Astrocyte of the spinal cord (primary cell): ENCODE data around the gene TRHDE.
A peak's percentile ranks its signal among the peaks of the same experiment; 100 is the strongest.

Experiments used
- DNase-seq: peaks from one replicate; pipeline ENCODE4 v3.0.0; 2011; ENCODE audit warnings: low read depth, low spot score
- H3K4me3 ChIP-seq: 2 replicates; pipeline ENCODE4 v1.5.1; 2011; ENCODE audit warnings: low read depth, mild to moderate bottlenecking, low read length, moderate library complexity
- CTCF ChIP-seq: IDR thresholded peaks from 2 replicates; pipeline ENCODE4 v1.5.1; 2012; ENCODE audit warnings: low read depth, mild to moderate bottlenecking, low read length, inconsistent platforms
- in situ Hi-C: cut with HindIII; loops from 2 replicates; pipeline ENCODE4 v1.10.0; 2017; ENCODE audit warnings: low sequenced_read_pairs

The TRHDE gene

GRCh38 chr12:72318341-72318740 lies 46.2 kb downstream of the TRHDE start:
- in situ Hi-C loops: no loop called here
- no peak for DNase-seq
- TF ChIP-seq CTCF: no peak
- H3K4me3 ChIP-seq: no peak overlapping the region

DNA sequence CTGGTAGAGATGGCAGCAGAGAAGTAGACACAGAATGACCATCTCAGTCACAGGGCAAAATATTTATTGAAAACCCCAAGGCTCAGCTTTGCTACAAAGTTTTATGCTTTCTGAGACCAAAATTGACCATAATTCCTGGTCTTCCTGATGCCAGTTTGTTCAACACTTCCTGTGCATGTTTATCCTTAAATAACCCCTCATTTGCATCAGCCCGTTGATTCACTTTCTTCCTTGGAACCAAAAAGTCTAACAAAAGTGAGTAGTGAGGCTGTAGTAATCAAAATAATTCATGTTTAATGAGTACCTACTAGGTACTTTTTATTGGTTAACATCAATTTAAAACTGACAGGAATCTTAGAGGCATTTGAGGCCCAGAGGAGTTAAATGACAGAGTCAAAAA lies 51.7 kb downstream of the TRHDE start:
- in situ Hi-C loops: no loop called here
- no peak for TF ChIP-seq CTCF

GRCh38 chr12:72330301-72330700 lies 58.1 kb downstream of the TRHDE start:
- H3K4me3 ChIP-seq: no peak overlapping the region
- no peak for TF ChIP-seq CTCF
- peak; percentile 45 for DNase-seq
- in situ Hi-C loops: no loop called here

More for the DNA sequence above, 51.7 kb downstream of the TRHDE start:
- no peak overlapping the region for H3K4me3 ChIP-seq
- DNase-seq: peak; percentile 17

DNA sequence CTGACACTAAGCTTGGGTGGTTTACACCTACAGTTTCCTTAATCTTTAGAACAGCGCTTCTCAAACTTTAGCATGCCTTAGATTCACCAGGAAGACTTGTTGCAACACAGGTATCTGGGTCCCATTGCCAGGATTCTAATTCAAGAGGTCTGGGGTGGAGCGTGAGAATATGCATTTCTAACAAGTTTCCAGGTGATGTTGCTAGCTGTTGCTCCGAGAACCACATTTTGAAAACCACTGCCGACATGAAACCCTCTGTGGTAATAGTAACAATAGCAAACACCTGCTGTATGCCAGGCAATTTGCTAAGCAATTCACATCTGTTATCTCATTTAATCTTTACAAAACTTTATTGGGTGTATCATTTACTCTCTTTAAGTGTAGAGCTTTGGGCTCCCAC lies 58.6 kb downstream of the TRHDE start:
- no peak overlapping the region for H3K4me3 ChIP-seq
- in situ Hi-C loops: no loop called here
- DNase-seq: no peak
- no peak for TF ChIP-seq CTCF

- H3K4me3 ChIP-seq: no peak overlapping the region
- in situ Hi-C loops: no loop called here
- no peak for DNase-seq
- TF ChIP-seq CTCF: no peak
Measured at GRCh38 chr12:72337382-72337781, 65.2 kb downstream of the TRHDE start.

DNA sequence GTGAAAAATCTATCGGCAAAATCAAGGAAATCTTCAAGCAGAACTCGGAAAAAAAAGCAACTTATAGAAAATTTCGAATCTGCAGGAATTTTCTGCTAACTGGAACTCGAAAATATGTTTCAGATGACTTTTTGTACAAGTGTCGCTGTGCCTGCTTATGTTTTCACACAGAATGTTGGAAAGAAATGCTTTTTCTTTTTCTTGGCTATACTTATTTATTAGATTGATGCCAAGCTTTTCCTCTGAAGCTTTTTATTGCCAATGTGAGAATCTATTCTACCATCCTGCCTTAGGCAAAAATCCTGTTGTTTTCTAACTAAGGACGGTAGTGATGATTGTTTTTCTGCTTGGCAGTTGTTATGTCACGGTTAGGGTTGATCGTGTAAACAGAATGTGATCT lies 65.8 kb downstream of the TRHDE start:
- no peak for DNase-seq
- TF ChIP-seq CTCF: no peak
- in situ Hi-C loops: no loop called here
- H3K4me3 ChIP-seq: no peak overlapping the region

- no peak for DNase-seq
- in situ Hi-C loops: no loop called here
- TF ChIP-seq CTCF: no peak
- no peak overlapping the region for H3K4me3 ChIP-seq
Measured at GRCh38 chr12:72338437-72338836, 66.3 kb downstream of the TRHDE start.
